SK-N-SH (cell line): ENCODE measurements around the gene EYA2. TPM values are rescaled to one million over a fixed set of nuclear protein-coding genes. Genes with fewer than 3 reads are reported as not detected.

Experiments used
- CTCF ChIA-PET: fragments of 300-600, 350-600 bp; formaldehyde crosslinking; extraction: SDS; loops from one replicate; lab custom pipeline; 2021; lab: Yijun Ruan, JAX
- POLR2A ChIA-PET: fragments of 350-600 bp; sonication (Branson Sonifier 250); formaldehyde crosslinking; extraction: SDS; loops from one replicate; lab custom pipeline; 2020; ENCODE audit warnings: antibody characterized with exemption, inconsistent platforms; lab: Yijun Ruan, JAX
- DNase-seq: peaks from one replicate; pipeline ENCODE4 v3.0.0; 2012
- H2AFZ ChIP-seq: fragments of 200-600 bp; sonication (generic); 2 replicates; pipeline ENCODE4 v1.8.1; 2016; ENCODE audit warnings: antibody characterized with exemption, mild to moderate bottlenecking, low read depth
- H3F3A ChIP-seq: fragments of 200-600 bp; sonication (generic); replicated peaks from 2 replicates; pipeline ENCODE3; 2016; ENCODE audit warnings: antibody characterized with exemption, mild to moderate bottlenecking; ENCODE audit not compliant: insufficient read depth
- H3K27ac ChIP-seq, 2 experiments: fragments of 200-500 bp in 1 of 2; fragments of 200-600 bp in 1 of 2; sonication (Bioruptor generic) in 1 of 2; sonication (generic), shearing (Covaris generic) in 1 of 2; 2 replicates each; pipeline versions ENCODE4 v1.5.1 to v1.6.1; 2014 to 2016; ENCODE audit warnings: low read depth in 2 of 2, inconsistent platforms in 1 of 2, low read length in 1 of 2, mild to moderate bottlenecking in 1 of 2, mixed read lengths in 1 of 2
- H3K27me3 ChIP-seq: fragments of 200-600 bp; sonication (generic), shearing (Covaris generic); 2 replicates; pipeline ENCODE4 v1.6.1; 2016; ENCODE audit warnings: mixed run types; ENCODE audit not compliant: insufficient read depth
- H3K36me3 ChIP-seq, 2 experiments: fragments of 200-500 bp in 1 of 2; fragments of 200-600 bp in 1 of 2; sonication (Bioruptor generic) in 1 of 2; sonication (generic) in 1 of 2; replicated peaks in 1 of 2; 2 replicates each; pipeline versions ENCODE3 to v1.5.1; 2014 to 2016; ENCODE audit warnings: low read length in 1 of 2, mild to moderate bottlenecking in 1 of 2; ENCODE audit not compliant: insufficient read depth in 2 of 2, control insufficient read depth in 1 of 2
- H3K4me1 ChIP-seq, 2 experiments: fragments of 200-500 bp in 1 of 2; fragments of 200-600 bp in 1 of 2; sonication (Bioruptor generic) in 1 of 2; sonication (generic), shearing (Covaris generic) in 1 of 2; 2 replicates each; pipeline versions ENCODE4 v1.5.1 to v1.6.1; 2014 to 2016; ENCODE audit warnings: low read depth in 1 of 2, low read length in 1 of 2, mixed run types in 1 of 2; ENCODE audit not compliant: insufficient read depth in 2 of 2, control insufficient read depth in 1 of 2
- H3K4me2 ChIP-seq: fragments of 200-600 bp; sonication (generic), shearing (Covaris generic); 2 replicates; pipeline ENCODE4 v1.6.1; 2017; ENCODE audit warnings: mixed run types
- H3K4me3 ChIP-seq, 2 experiments: fragments of 200-500 bp in 1 of 2; fragments of 200-600 bp in 1 of 2; sonication (Bioruptor generic) in 1 of 2; sonication (generic), shearing (Covaris generic) in 1 of 2; 2 replicates each; pipeline versions ENCODE4 v1.5.1 to v1.8.1; 2014 to 2016; ENCODE audit warnings: low read depth in 2 of 2, inconsistent platforms in 1 of 2, low read length in 1 of 2, mild to moderate bottlenecking in 1 of 2, mixed read lengths in 1 of 2, moderate library complexity in 1 of 2
- H3K79me2 ChIP-seq: fragments of 200-600 bp; sonication (generic); 2 replicates; pipeline ENCODE4 v1.8.1; 2017; ENCODE audit warnings: mild to moderate bottlenecking; ENCODE audit not compliant: insufficient read depth
- H3K9ac ChIP-seq: fragments of 200-600 bp; sonication (generic); 2 replicates; pipeline ENCODE4 v1.6.1; 2017; ENCODE audit warnings: mixed run types
- H3K9me2 ChIP-seq: fragments of 200-600 bp; sonication (generic); 2 replicates; pipeline ENCODE4 v1.6.1; 2017; ENCODE audit warnings: mixed run types
- H3K9me3 ChIP-seq: fragments of 200-600 bp; sonication (generic); 2 replicates; pipeline ENCODE4 v1.6.1; 2017; ENCODE audit warnings: mixed run types, mild to moderate bottlenecking, moderate library complexity
- H4K20me1 ChIP-seq: fragments of 200-600 bp; sonication (generic); 2 replicates; pipeline ENCODE4 v1.6.1; 2017; ENCODE audit warnings: mild to moderate bottlenecking, mixed run types; ENCODE audit not compliant: insufficient read depth
- ELF1 ChIP-seq: IDR thresholded peaks from 2 replicates; pipeline ENCODE4 v1.4.0; 2012
- EP300 ChIP-seq, 2 experiments: IDR thresholded peaks; 2 replicates each; pipeline versions ENCODE4 v1.4.0 to v1.6.1; 2012; ENCODE audit warnings: borderline replicate concordance in 1 of 2, low read depth in 1 of 2, low read length in 1 of 2
- FOSL2 ChIP-seq: IDR thresholded peaks from 2 replicates; pipeline ENCODE4 v1.4.0; 2012; ENCODE audit warnings: low read depth, mild to moderate bottlenecking, moderate library complexity, borderline replicate concordance
- GATA2 ChIP-seq: sonication (generic); formaldehyde crosslinking; IDR thresholded peaks from 2 replicates; pipeline ENCODE4 v1.5.0; 2020; ENCODE audit warnings: mild to moderate bottlenecking, missing genetic modification reagents
- IRF3 ChIP-seq: fragments of 150-350 bp; IDR thresholded peaks from 2 replicates; pipeline ENCODE4 v1.6.1; 2016; ENCODE audit warnings: mild to moderate bottlenecking, low read depth, low read length
- MEF2A ChIP-seq: IDR thresholded peaks from 2 replicates; pipeline ENCODE4 v1.4.0; 2012; ENCODE audit warnings: low read depth, borderline replicate concordance
- NFIC ChIP-seq: IDR thresholded peaks from 2 replicates; pipeline ENCODE4 v1.4.0; 2012; ENCODE audit warnings: borderline replicate concordance
- PBX3 ChIP-seq: IDR thresholded peaks from 2 replicates; pipeline ENCODE4; 2012
- RAD21 ChIP-seq: IDR thresholded peaks from 2 replicates; pipeline ENCODE4 v1.6.1; 2012; ENCODE audit warnings: mild to moderate bottlenecking, low read length
- RXRA ChIP-seq: IDR thresholded peaks from 2 replicates; pipeline ENCODE4 v1.4.0; 2012; ENCODE audit warnings: low read depth, mild to moderate bottlenecking, borderline replicate concordance
- TAF1 ChIP-seq: IDR thresholded peaks from 2 replicates; pipeline ENCODE4 v1.6.1; 2012; ENCODE audit warnings: low read depth, mild to moderate bottlenecking, low read length, moderate library complexity, borderline replicate concordance
- TCF12 ChIP-seq: IDR thresholded peaks from 2 replicates; pipeline ENCODE4 v1.4.0; 2012
- TEAD4 ChIP-seq: IDR thresholded peaks from 2 replicates; pipeline ENCODE4 v1.4.0; 2012; ENCODE audit warnings: mild to moderate bottlenecking, borderline replicate concordance; ENCODE audit not compliant: insufficient read depth
- USF1 ChIP-seq: IDR thresholded peaks from 2 replicates; pipeline ENCODE4 v1.4.0; 2012; ENCODE audit warnings: low read depth, borderline replicate concordance
- USF2 ChIP-seq: fragments of 150-350 bp; IDR thresholded peaks from 2 replicates; pipeline ENCODE4 v1.6.1; 2017; ENCODE audit warnings: antibody characterized with exemption, low read length, low read depth, borderline replicate concordance
- ZBTB33 ChIP-seq: IDR thresholded peaks from 2 replicates; pipeline ENCODE4 v1.4.0; 2012; ENCODE audit warnings: low read depth, borderline replicate concordance
- WGBS: methylation state at CpG from one replicate; pipeline ENCODE4 v1.1.6; 2017; ENCODE audit warnings: low lambda C conversion rate; 5-methylcytosine and 5-hydroxymethylcytosine counted together
- polyA plus RNA-seq, 3 experiments: library from polyadenylated mRNA; depleted of rRNA; stranded (reverse); fragments of >200 nt; gene quantifications; 2 replicates each; pipeline ENCODE4 v1.2.3, GENCODE V29; 2012

The EYA2 gene
- polyA plus RNA-seq, 1 of the 3 experiments (the other 2 are of a cell fraction), result 0.05 TPM

- Histone ChIP-seq H3K79me2 (no peaks in the 10 kb centered on the region), H3F3A (no peaks in the 10 kb centered on the region), H3K36me3 (no peaks in the 10 kb centered on the region), H3K4me3 (no peak overlapping the region), H3K9me2 (no peaks in the 10 kb centered on the region), H3K27me3 (0 out of 2 replicates have a peak, but pooled peaks cover 4% of the 10 kb centered on the region), H3K4me2 (no peak overlapping the region), H3K9ac (no peak overlapping the region), H4K20me1 (no peaks in the 10 kb centered on the region), H3K9me3 (no peaks in the 10 kb centered on the region), H2AFZ (no peak overlapping the region), H3K27ac (no peak overlapping the region), H3K4me1 (no peaks in the 10 kb centered on the region)
- TF ChIP-seq TAF1 (no peak), EP300 (IDR thresholded peaks at IDR 0.05; ENCODE audit: borderline replicate concordance in 1 of 2, low read depth in 1 of 2, low read length in 1 of 2) (no peak), ELF1 (no peak), NFIC (no peak), MEF2A (no peak), GATA2 (no peak), USF1 (no peak), IRF3 (no peak), RXRA (no peak), TCF12 (no peak)
- POLR2A ChIA-PET, result no interaction called here
- WGBS, result 55% methylated on average over 7 of the region's 7 CpGs
- CTCF ChIA-PET, result no interaction called here
- no peak for DNase-seq
These were observed 212.1 kb downstream of the EYA2 start for GRCh38 chr20:47106786-47107185.

GRCh38 chr20:47108994-47109393 lies 214.4 kb downstream of the EYA2 start:
- H3F3A ChIP-seq, result no peaks in the 10 kb centered on the region
- H3K36me3 ChIP-seq, result no peaks in the 10 kb centered on the region
- no peaks in the 10 kb centered on the region for H3K27me3 ChIP-seq
- H3K9me3 ChIP-seq, result no peaks in the 10 kb centered on the region
- H4K20me1 ChIP-seq, result no peaks in the 10 kb centered on the region
- H3K9ac ChIP-seq, result no peak overlapping the region
- 80% methylated on average over 3 of the region's 3 CpGs for WGBS
- H3K4me3 ChIP-seq, result no peak overlapping the region
- no peak for DNase-seq
- POLR2A ChIA-PET, result no interaction called here
- no peaks in the 10 kb centered on the region for H3K79me2 ChIP-seq
- no peak overlapping the region for H3K4me2 ChIP-seq
- CTCF ChIA-PET, result no interaction called here
- TF ChIP-seq TCF12 (no peak), FOSL2 (no peak), USF2 (no peak), EP300 (IDR thresholded peaks at IDR 0.05; ENCODE audit: borderline replicate concordance in 1 of 2, low read depth in 1 of 2, low read length in 1 of 2) (no peak), RAD21 (no peak), PBX3 (no peak), TEAD4 (no peak), ZBTB33 (no peak), GATA2 (no peak)
- no peaks in the 10 kb centered on the region for H3K4me1 ChIP-seq
- H3K9me2 ChIP-seq, result no peaks in the 10 kb centered on the region
- no peak overlapping the region for H3K27ac ChIP-seq
- H2AFZ ChIP-seq, result no peak overlapping the region
